ENCODE measurements around the gene POU3F1. TPM values are rescaled to one million over a fixed set of nuclear protein-coding genes. Genes with fewer than 3 reads are reported as not detected.

Gene POU3F1
- total RNA-seq, 1 experiment from 2014 or later: 5.8 TPM

DNA sequence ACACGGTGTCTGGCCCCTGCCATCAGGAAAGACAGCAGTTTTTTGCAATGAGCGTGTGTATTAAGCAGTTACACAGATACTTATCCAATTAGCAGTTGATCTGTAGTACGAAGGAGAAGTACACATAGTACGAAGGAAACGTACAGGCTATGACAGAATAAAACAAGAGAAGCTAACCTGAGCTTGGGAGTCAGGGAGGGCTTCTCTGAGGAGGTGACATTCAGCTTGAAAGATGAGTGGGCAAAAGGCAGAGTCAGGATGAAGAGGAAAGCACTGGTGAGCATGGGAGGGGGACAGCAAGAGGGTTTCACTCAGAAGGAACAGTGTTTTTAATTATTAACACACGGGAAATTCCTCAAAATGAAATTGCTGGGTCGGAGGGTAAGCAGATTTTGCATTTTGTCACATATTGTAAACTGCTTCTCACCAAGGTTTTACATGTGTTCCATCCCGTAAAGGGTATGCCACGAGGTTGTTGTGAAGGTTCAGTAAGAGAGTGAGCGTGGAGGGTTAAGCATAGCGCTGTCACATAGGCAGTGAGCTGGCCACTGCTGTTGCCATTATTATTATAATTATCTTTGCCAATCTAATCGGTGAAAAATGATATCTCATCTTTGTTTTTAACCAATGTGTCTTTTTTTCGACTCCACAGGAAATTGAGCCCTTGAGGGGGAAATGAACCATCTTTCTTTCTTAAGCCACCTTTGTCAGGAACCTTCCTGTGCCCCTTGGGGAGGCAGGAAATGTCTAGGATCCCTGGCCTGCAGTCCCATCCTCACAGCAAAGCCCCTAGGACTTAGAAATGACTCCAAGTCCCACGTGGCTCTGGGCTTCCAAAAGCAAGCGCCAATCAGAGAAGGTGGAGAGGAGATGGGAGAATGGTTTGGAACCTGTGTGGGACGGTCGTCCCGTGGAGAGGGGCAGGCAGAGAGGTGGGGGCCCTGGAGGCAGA, 47.3 kb upstream of the POU3F1 start:
- Histone ChIP-seq H2BK120ac (ENCODE audit: low read depth, low read length, poor library complexity, severe bottlenecking) (no peak overlapping the region), H4K8ac (replicated peaks; ENCODE audit: insufficient read length, low read depth, low read length) (no peak overlapping the region), H3K18ac (ENCODE audit: insufficient read length, low read depth, low read length) (no peak overlapping the region), H3K4me1 (ENCODE audit: insufficient read depth, low read length) (peaks cover 12% of the 10 kb centered on the region; the same call in 1 of the 2 replicates), H4K91ac (ENCODE audit: insufficient read length, low read depth, low read length) (no peak overlapping the region), H3K27me3 (ENCODE audit: insufficient read depth, low read length) (no peaks in the 10 kb centered on the region), H2BK15ac (ENCODE audit: low read depth, low read length) (no peak overlapping the region), H2BK5ac (ENCODE audit: insufficient read length, low read length) (no peak overlapping the region), H3K9me3 (ENCODE audit: control insufficient read depth, low read depth, low read length) (no peaks in the 10 kb centered on the region), H3K9ac (ENCODE audit: extremely low read depth, insufficient read length, low read length) (no peak overlapping the region), H3K4ac (ENCODE audit: low read depth, low read length) (no peak overlapping the region), H2AK5ac (ENCODE audit: insufficient read length, low read length) (no peak overlapping the region), H4K5ac (ENCODE audit: insufficient read length, low read depth, low read length) (no peak overlapping the region), H3K79me1 (ENCODE audit: insufficient read depth, low read depth, low read length, poor library complexity, severe bottlenecking) (no peaks in the 10 kb centered on the region), H3K27ac (ENCODE audit: insufficient read length, low read depth, low read length) (no peak overlapping the region), H3K14ac (ENCODE audit: insufficient read depth, low read length) (no peak overlapping the region), H3K23ac (ENCODE audit: insufficient read length, low read depth, low read length) (no peak overlapping the region), H4K20me1 (ENCODE audit: control insufficient read depth, insufficient read depth, insufficient read length) (no peaks in the 10 kb centered on the region), H3K56ac (ENCODE audit: insufficient read length, low read depth, low read length) (no peak overlapping the region), H3T11ph (ENCODE audit: low read length) (no peak overlapping the region), H2BK20ac (ENCODE audit: low read depth, low read length, poor library complexity, severe bottlenecking) (no peak overlapping the region), H2AFZ (ENCODE audit: low read length) (no peak overlapping the region), H3K4me2 (ENCODE audit: insufficient read depth, insufficient read length, low read length) (no peak overlapping the region), H3K23me2 (ENCODE audit: insufficient read length, low read depth, low read length, poor library complexity, severe bottlenecking) (no peaks in the 10 kb centered on the region), H3K79me2 (ENCODE audit: insufficient read depth, low read length) (no peaks in the 10 kb centered on the region), H2BK12ac (ENCODE audit: insufficient read length, low read depth, low read length) (no peak overlapping the region)
- peak overlapping the region in 2 of 3 experiments; percentile 21 to 37; a peak in 1 of 7 replicates for H3K27ac Mint-ChIP-seq
- no peak for DNase-seq
- peaks cover 4% of the 10 kb centered on the region; the same call in 1 of the 2 replicates for H3K27me3 Mint-ChIP-seq (ENCODE audit: low read depth)
- H3K36me3 Mint-ChIP-seq (ENCODE audit: insufficient read depth in 1 of 3, low read depth in 3 of 3): peaks cover 0 to 1% (median 0%) of the 10 kb centered on the region in 3 experiments; a peak in 2 of 7 replicates
- no CpG with 5 or more reads among the region's 18 CpGs for WGBS (ENCODE audit: extremely low coverage, insufficient read length, low lambda C conversion rate)
- no peaks in the 10 kb centered on the region for H3K9me3 Mint-ChIP-seq
- H3K4me3 Mint-ChIP-seq: no peak overlapping the region
- H3K4me1 Mint-ChIP-seq: peaks cover 47 to 68% of the 10 kb centered on the region in 2 experiments
- TF ChIP-seq, protein P1, sequence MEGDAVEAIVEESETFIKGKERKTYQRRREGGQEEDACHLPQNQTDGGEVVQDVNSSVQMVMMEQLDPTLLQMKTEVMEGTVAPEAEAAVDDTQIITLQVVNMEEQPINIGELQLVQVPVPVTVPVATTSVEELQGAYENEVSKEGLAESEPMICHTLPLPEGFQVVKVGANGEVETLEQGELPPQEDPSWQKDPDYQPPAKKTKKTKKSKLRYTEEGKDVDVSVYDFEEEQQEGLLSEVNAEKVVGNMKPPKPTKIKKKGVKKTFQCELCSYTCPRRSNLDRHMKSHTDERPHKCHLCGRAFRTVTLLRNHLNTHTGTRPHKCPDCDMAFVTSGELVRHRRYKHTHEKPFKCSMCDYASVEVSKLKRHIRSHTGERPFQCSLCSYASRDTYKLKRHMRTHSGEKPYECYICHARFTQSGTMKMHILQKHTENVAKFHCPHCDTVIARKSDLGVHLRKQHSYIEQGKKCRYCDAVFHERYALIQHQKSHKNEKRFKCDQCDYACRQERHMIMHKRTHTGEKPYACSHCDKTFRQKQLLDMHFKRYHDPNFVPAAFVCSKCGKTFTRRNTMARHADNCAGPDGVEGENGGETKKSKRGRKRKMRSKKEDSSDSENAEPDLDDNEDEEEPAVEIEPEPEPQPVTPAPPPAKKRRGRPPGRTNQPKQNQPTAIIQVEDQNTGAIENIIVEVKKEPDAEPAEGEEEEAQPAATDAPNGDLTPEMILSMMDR (conservative IDR thresholded peaks at IDR 0.05): no peak

All from H9 (cell line).